Measurements from ENCODE around the gene TP53BP2. TPM values are rescaled to one million over a fixed set of nuclear protein-coding genes. Genes with fewer than 3 reads are reported as not detected.

Gene TP53BP2
- polyA plus RNA-seq, 1 donor from 2014 or later, result 25.2 TPM

- Histone ChIP-seq H3K36me3 (ENCODE audit: insufficient read depth, low read length) (peaks cover 21% of the 10 kb centered on the region), H3K9me2 (ENCODE audit: insufficient read depth, low read length) (no peaks in the 10 kb centered on the region), H3K27ac (ENCODE audit: low read length) (no peak overlapping the region), H3K9ac (ENCODE audit: low read length) (no peak overlapping the region), H4K20me1 (ENCODE audit: insufficient read depth) (no peaks in the 10 kb centered on the region), H3K4me3 (ENCODE audit: low read length) (no peak overlapping the region), H3F3A (ENCODE audit: insufficient read depth, low read length, poor library complexity, severe bottlenecking) (no peaks in the 10 kb centered on the region), H3K4me2 (ENCODE audit: low read length) (no peak overlapping the region), H3K27me3 (ENCODE audit: insufficient read depth, low read depth, low read length) (no peaks in the 10 kb centered on the region), H3K79me2 (replicated peaks; ENCODE audit: insufficient read depth, low read length) (no peaks in the 10 kb centered on the region), H2AFZ (ENCODE audit: low read depth, low read length) (no peak overlapping the region), H3K9me3 (ENCODE audit: low read length) (no peaks in the 10 kb centered on the region)
- TF ChIP-seq SMC3 (conservative IDR thresholded peaks at IDR 0.05; ENCODE audit: poor library complexity), result no peak
- no peak for TF ChIP-seq EZH2 (IDR thresholded peaks at IDR 0.05; ENCODE audit: borderline replicate concordance, insufficient read depth, low read length, poor library complexity, severe bottlenecking)
- no peak for TF ChIP-seq MXI1 (conservative IDR thresholded peaks at IDR 0.05; ENCODE audit: poor library complexity, severe bottlenecking)
- TF ChIP-seq POLR2AphosphoS5 (IDR thresholded peaks at IDR 0.05), result no peak
- no peak for TF ChIP-seq EP300 (conservative IDR thresholded peaks at IDR 0.05; ENCODE audit: poor library complexity, severe bottlenecking)
- no peak for TF ChIP-seq CTCF (IDR thresholded peaks at IDR 0.05; ENCODE audit: poor library complexity, severe bottlenecking)
- no peak for TF ChIP-seq TAF1 (IDR thresholded peaks at IDR 0.05; ENCODE audit: low read depth)
- no peak for TF ChIP-seq RAD21 (conservative IDR thresholded peaks at IDR 0.05)
- TF ChIP-seq REST (IDR thresholded peaks at IDR 0.05; ENCODE audit: borderline replicate concordance), result no peak
Observed at GRCh38 chr1:223775054-223775453, 70.7 kb downstream of the TP53BP2 start.

GRCh38 chr1:223774134-223774814 lies 71.5 kb downstream of the TP53BP2 start:
- no peak overlapping the region for H2AFZ ChIP-seq (ENCODE audit: low read depth, low read length)
- no peaks in the 10 kb centered on the region for H3K27me3 ChIP-seq (ENCODE audit: insufficient read depth, low read depth, low read length)
- H3K9me2 ChIP-seq (ENCODE audit: insufficient read depth, low read length), result no peaks in the 10 kb centered on the region
- H3F3A ChIP-seq (ENCODE audit: insufficient read depth, low read length, poor library complexity, severe bottlenecking), result no peaks in the 10 kb centered on the region
- no peaks in the 10 kb centered on the region for H4K20me1 ChIP-seq (ENCODE audit: insufficient read depth)
- H3K36me3 ChIP-seq (ENCODE audit: insufficient read depth, low read length), result peaks cover 21% of the 10 kb centered on the region
- TF ChIP-seq REST (IDR thresholded peaks at IDR 0.05; ENCODE audit: borderline replicate concordance) (no peak), RAD21 (conservative IDR thresholded peaks at IDR 0.05) (no peak), EZH2 (IDR thresholded peaks at IDR 0.05; ENCODE audit: borderline replicate concordance, insufficient read depth, low read length, poor library complexity, severe bottlenecking) (no peak), MXI1 (conservative IDR thresholded peaks at IDR 0.05; ENCODE audit: poor library complexity, severe bottlenecking) (no peak), SMC3 (conservative IDR thresholded peaks at IDR 0.05; ENCODE audit: poor library complexity) (no peak), EP300 (conservative IDR thresholded peaks at IDR 0.05; ENCODE audit: poor library complexity, severe bottlenecking) (no peak)
- no peaks in the 10 kb centered on the region for H3K79me2 ChIP-seq (replicated peaks; ENCODE audit: insufficient read depth, low read length)
- H3K9me3 ChIP-seq (ENCODE audit: low read length), result no peaks in the 10 kb centered on the region
- H3K27ac ChIP-seq (ENCODE audit: low read length), result no peak overlapping the region
- H3K4me3 ChIP-seq (ENCODE audit: low read length), result no peak overlapping the region
- H3K9ac ChIP-seq (ENCODE audit: low read length), result no peak overlapping the region
- H3K4me2 ChIP-seq (ENCODE audit: low read length), result no peak overlapping the region

All from neural cell (in vitro differentiated cells).